GM04504 (cell line): ENCODE data around the gene CLIC1.

ENCODE experiments used
- DNase-seq: peaks from one replicate; pipeline ENCODE4 v3.0.0-alpha.2; 2012; ENCODE audit warnings: low read depth

CLIC1 gene

GRCh38 chr6:31768363-31769257 is 32.3 kb upstream of the CLIC1 start:
- no peak for DNase-seq

- DNase-seq = no peak
Observed at GRCh38 chr6:31767096-31767645, 30.8 kb upstream of the CLIC1 start.

GRCh38 chr6:31765910-31766794 is 29.8 kb upstream of the CLIC1 start:
- DNase-seq = no peak

GRCh38 chr6:31765559-31765909 is 29.2 kb upstream of the CLIC1 start:
- no peak for DNase-seq

- DNase-seq = no peak
Observed at GRCh38 chr6:31764198-31764597, 27.9 kb upstream of the CLIC1 start.

- peak; percentile 56 for DNase-seq
Observed at GRCh38 chr6:31763619-31763940, 27.2 kb upstream of the CLIC1 start.

- no peak for DNase-seq
Observed at GRCh38 chr6:31762878-31763618, 26.7 kb upstream of the CLIC1 start.

- no peak for DNase-seq
Observed at GRCh38 chr6:31762356-31762755, 26.0 kb upstream of the CLIC1 start, which contains the start of gene SAPCD1. Gene SAPCD1, plus strand, starts transcription at chr6:31762656. Its CDS starts 399 bp downstream, at chr6:31763055.

- DNase-seq = no peak
Observed at GRCh38 chr6:31761343-31761742, 25.0 kb upstream of the CLIC1 start.

- DNase-seq = no peak
Observed at GRCh38 chr6:31760790-31761189, 24.5 kb upstream of the CLIC1 start.

- no peak for DNase-seq
Observed at GRCh38 chr6:31758281-31758680, 22.0 kb upstream of the CLIC1 start.

- peak; percentile 47 for DNase-seq
Observed at GRCh38 chr6:31752739-31753319, 16.5 kb upstream of the CLIC1 start.

GRCh38 chr6:31750411-31751022 is 14.2 kb upstream of the CLIC1 start:
- DNase-seq = no peak

GRCh38 chr6:31749301-31750036 is 13.1 kb upstream of the CLIC1 start:
- no peak for DNase-seq

GRCh38 chr6:31744422-31744821 is 8.1 kb upstream of the CLIC1 start:
- no peak for DNase-seq

- no peak for DNase-seq
Observed at GRCh38 chr6:31742894-31743293, 6.6 kb upstream of the CLIC1 start.

- DNase-seq = no peak
Observed at GRCh38 chr6:31741815-31742214, 5.5 kb upstream of the CLIC1 start.

GRCh38 chr6:31740397-31741223 is 4.3 kb upstream of the CLIC1 start:
- no peak for DNase-seq

- peak; percentile 99 for DNase-seq
Observed at GRCh38 chr6:31739639-31740396, 3.5 kb upstream of the CLIC1 start, which contains the start of gene MSH5. Gene MSH5, plus strand, starts transcription at chr6:31740005. Its CDS starts 462 bp downstream, at chr6:31740467.
